Small intestine (tissue), 7 donors: Measurements from ENCODE around the gene STAMBPL1. TPM values are rescaled to one million over a fixed set of nuclear protein-coding genes. Genes with fewer than 3 reads are reported as not detected.

Experiments
- DNase-seq, 2 donors: peaks; one replicate each; pipeline versions ENCODE4 v3.0.0 to v3.0.0-alpha.2; 2013
- FAIRE-seq: peaks from 2 replicates; lab custom pipeline; 2012; peaks lifted over from hg19 to GRCh38; lab: Jason Lieb, UNC
- H3K27ac ChIP-seq, 3 donors: one replicate each; pipeline ENCODE4 v1.5.1; 2013; ENCODE audit warnings: low read length in 2 of 3, mild to moderate bottlenecking in 2 of 3, control low read depth in 1 of 3, inconsistent platforms in 1 of 3, low read depth in 1 of 3, moderate library complexity in 1 of 3
- H3K27me3 ChIP-seq, 3 donors: one replicate each; pipeline ENCODE4 v1.6.1; 2013; ENCODE audit warnings: low read length in 3 of 3, inconsistent platforms in 1 of 3; ENCODE audit not compliant: control insufficient read depth in 3 of 3, insufficient read depth in 3 of 3
- H3K36me3 ChIP-seq, 3 donors: one replicate each; pipeline ENCODE4 v1.6.1; 2013; ENCODE audit warnings: low read length in 3 of 3, inconsistent platforms in 1 of 3, low read depth in 1 of 3, mild to moderate bottlenecking in 1 of 3, moderate library complexity in 1 of 3; ENCODE audit not compliant: control insufficient read depth in 3 of 3, insufficient read depth in 2 of 3
- H3K4me1 ChIP-seq, 3 donors: one replicate each; pipeline ENCODE4 v1.6.1; 2013; ENCODE audit warnings: low read length in 2 of 3, inconsistent platforms in 1 of 3, low read depth in 1 of 3, mild to moderate bottlenecking in 1 of 3, moderate library complexity in 1 of 3; ENCODE audit not compliant: control insufficient read depth in 3 of 3, insufficient read depth in 2 of 3
- H3K4me3 ChIP-seq, 3 donors: one replicate each; pipeline ENCODE4 v1.5.1; 2013; ENCODE audit warnings: low read length in 3 of 3, control low read depth in 1 of 3, inconsistent platforms in 1 of 3, low read depth in 1 of 3, mild to moderate bottlenecking in 1 of 3, moderate library complexity in 1 of 3
- H3K9me3 ChIP-seq, 2 donors: one replicate each; pipeline ENCODE4 v1.6.1; 2013; ENCODE audit warnings: low read depth in 1 of 2, low read length in 1 of 2; ENCODE audit not compliant: control insufficient read depth in 2 of 2, insufficient read depth in 1 of 2
- WGBS, 3 donors: extraction: QIAGEN DNeasy Blood & Tissue Kit; methylation state at CpG; one replicate each; pipeline ENCODE4 v1.1.7; 2013; 5-methylcytosine and 5-hydroxymethylcytosine counted together
- polyA plus RNA-seq, 4 donors: library from polyadenylated mRNA; stranded (reverse) in 3 of 4; unstranded in 1 of 4; fragments of 200-250 nt in 3 of 4; fragments of 120-200 nt in 1 of 4; gene quantifications; one replicate each; pipeline versions ENCODE4 v1.2.1 to v1.2.3, GENCODE V29; 2013
- donor health status: healthy with polysubstance abuse.
- donor health status: control.
- donor health status: control.
- donor health status: Bipolar disorder and iron deficiency.
- donor health status: healthy.

Gene STAMBPL1
- polyA plus RNA-seq, 4 donors: 2.9 to 27.7 (median 9.4) TPM

DNA sequence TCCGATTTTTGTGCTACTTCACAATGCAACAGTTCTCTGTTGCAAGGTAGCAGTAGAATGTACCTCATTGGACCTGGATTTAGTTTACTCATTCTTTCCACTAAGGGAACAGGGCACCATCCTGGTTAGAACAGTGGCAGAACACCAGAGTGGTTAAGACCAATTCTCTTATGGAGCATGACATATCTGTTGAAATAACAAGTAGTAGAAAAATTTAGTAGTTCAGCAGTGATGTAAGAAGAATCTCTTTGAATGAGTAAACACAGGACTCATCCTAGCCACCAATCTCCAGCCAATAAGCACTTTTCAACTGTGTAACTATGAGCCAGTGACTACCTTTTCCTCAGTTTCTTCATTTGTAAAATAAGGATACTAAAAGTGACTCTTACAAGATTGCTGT lies 30.8 kb upstream of the STAMBPL1 start:
- H3K36me3 ChIP-seq: no peaks in the 10 kb centered on the region
- 60 to 91% (median 82%) methylated on average over 1 of the region's 1 CpG for WGBS, 3 donors
- FAIRE-seq (no peak), DNase-seq (no peak)
- H3K9me3 ChIP-seq: peaks cover 0 to 4% of the 10 kb centered on the region in 2 donors
- no peak overlapping the region for H3K4me3 ChIP-seq
- H3K4me1 ChIP-seq: peaks cover 0 to 8% (median 3%) of the 10 kb centered on the region in 3 donors
- no peak overlapping the region for H3K27ac ChIP-seq
- H3K27me3 ChIP-seq: no peaks in the 10 kb centered on the region

DNA sequence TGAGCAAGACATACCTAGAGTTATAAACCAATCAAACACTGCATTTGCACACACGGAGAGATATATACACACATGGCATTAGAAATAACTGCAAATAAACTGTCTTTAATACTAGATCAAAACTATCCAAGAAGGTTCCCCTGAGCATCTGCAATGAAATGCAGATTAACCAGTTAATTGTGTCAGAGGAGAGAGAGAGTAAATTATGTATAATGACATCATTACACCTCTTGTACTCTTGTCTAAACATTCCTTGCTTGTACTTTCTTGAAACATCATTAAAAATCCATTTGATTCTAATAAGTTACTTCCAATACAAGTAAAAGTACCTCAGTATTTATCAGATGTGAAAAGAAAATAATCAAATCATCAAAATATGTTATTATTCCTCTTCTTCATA lies 29.3 kb upstream of the STAMBPL1 start:
- 10 to 55% (median 33%) methylated on average over 1 of the region's 1 CpG for WGBS, 3 donors
- FAIRE-seq: no peak
- H3K27ac ChIP-seq: peak overlapping the region in 1 of 3 donors; percentile 77
- H3K4me1 ChIP-seq: peaks cover 0 to 8% (median 7%) of the 10 kb centered on the region in 3 donors
- H3K36me3 ChIP-seq: no peaks in the 10 kb centered on the region
- no peaks in the 10 kb centered on the region for H3K27me3 ChIP-seq
- DNase-seq: no peak
- peaks cover 0 to 4% of the 10 kb centered on the region in 2 donors for H3K9me3 ChIP-seq
- H3K4me3 ChIP-seq: peak overlapping the region in 1 of 3 donors; percentile 26

GRCh38 chr10:88851706-88852105 lies 28.3 kb upstream of the STAMBPL1 start, which contains the start of gene ANKRD22:
Gene ANKRD22, minus strand, starts transcription at chr10:88851844. Its CDS starts 237 bp downstream, at chr10:88851607.
- peak; percentile 93 to 96 for DNase-seq
- Histone ChIP-seq H3K36me3 (no peaks in the 10 kb centered on the region), H3K4me1 (peaks cover 0 to 8% (median 7%) of the 10 kb centered on the region in 3 donors), H3K9me3 (no peaks in the 10 kb centered on the region), H3K27ac (peak within 1 kb of the TSS; percentile 56 to 77 (median 57)), H3K27me3 (no peaks in the 10 kb centered on the region), H3K4me3 (no peak within 1 kb of the TSS)
- no peak for FAIRE-seq
- 12 to 51% (median 21%) methylated on average over 5 of the region's 5 CpGs for WGBS, 3 donors

DNA sequence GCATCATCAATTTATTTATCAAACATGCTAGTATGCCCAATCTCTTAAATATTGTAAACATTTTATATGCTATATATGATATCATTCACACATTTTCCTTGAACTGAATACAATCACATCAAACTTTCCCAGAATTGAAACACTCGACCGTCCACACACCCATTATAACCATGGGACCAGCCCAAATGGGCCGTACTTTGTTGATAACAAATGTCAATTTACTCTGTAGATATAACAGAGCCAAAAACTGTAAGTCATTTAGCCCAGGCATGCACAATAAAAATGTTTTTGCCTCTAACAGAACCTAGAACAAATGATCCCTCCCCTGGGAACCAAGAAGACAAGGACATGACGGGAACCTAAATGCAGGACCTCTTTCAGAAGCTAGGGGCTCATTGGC lies 27.7 kb upstream of the STAMBPL1 start:
- WGBS, 3 donors: 32 to 61% (median 52%) methylated on average over 4 of the region's 4 CpGs
- H3K27me3 ChIP-seq: no peaks in the 10 kb centered on the region
- no peak for DNase-seq
- no peak overlapping the region for H3K4me3 ChIP-seq
- peak overlapping the region in 1 of 3 donors; percentile 77 for H3K27ac ChIP-seq
- no peaks in the 10 kb centered on the region for H3K36me3 ChIP-seq
- FAIRE-seq: no peak
- peaks cover 0 to 8% (median 7%) of the 10 kb centered on the region in 3 donors for H3K4me1 ChIP-seq
- H3K9me3 ChIP-seq: no peaks in the 10 kb centered on the region

- no peak overlapping the region for H3K27ac ChIP-seq
- no peak for FAIRE-seq
- no peaks in the 10 kb centered on the region for H3K36me3 ChIP-seq
- WGBS, 3 donors: 61 to 73% (median 70%) methylated on average over 4 of the region's 4 CpGs
- no peak overlapping the region for H3K4me3 ChIP-seq
- H3K4me1 ChIP-seq: peaks cover 0 to 16% (median 6%) of the 10 kb centered on the region in 3 donors
- no peaks in the 10 kb centered on the region for H3K27me3 ChIP-seq
- no peaks in the 10 kb centered on the region for H3K9me3 ChIP-seq
- DNase-seq: no peak
Measured at GRCh38 chr10:88853155-88853881, 26.7 kb upstream of the STAMBPL1 start.

DNA sequence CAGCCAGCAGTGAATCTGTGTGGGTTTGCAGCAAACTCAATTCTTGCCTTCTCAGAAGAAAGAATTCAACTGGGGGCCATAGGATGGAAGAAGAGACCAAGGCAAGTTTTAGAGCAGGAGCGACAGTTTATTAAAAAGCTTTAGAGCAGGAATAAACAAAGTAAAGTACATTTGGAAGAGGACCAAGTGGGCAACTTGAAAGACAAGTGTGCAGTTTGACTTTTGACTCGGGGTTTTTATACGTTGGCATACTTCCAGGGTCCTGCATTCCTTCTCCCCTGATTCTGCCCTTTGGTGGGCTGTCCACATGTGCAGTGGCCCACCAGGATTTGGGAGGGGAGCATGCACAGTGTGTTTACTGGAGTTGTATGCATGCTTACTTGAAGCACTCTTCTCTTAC lies 25.4 kb upstream of the STAMBPL1 start:
- Histone ChIP-seq H3K27me3 (no peaks in the 10 kb centered on the region), H3K9me3 (no peaks in the 10 kb centered on the region), H3K27ac (no peak overlapping the region), H3K4me1 (peaks cover 0 to 21% (median 3%) of the 10 kb centered on the region in 3 donors), H3K36me3 (no peaks in the 10 kb centered on the region), H3K4me3 (no peak overlapping the region)
- 10 to 38% (median 33%) methylated on average over 3 of the region's 3 CpGs for WGBS, 3 donors
- DNase-seq (no peak), FAIRE-seq (no peak)

DNA sequence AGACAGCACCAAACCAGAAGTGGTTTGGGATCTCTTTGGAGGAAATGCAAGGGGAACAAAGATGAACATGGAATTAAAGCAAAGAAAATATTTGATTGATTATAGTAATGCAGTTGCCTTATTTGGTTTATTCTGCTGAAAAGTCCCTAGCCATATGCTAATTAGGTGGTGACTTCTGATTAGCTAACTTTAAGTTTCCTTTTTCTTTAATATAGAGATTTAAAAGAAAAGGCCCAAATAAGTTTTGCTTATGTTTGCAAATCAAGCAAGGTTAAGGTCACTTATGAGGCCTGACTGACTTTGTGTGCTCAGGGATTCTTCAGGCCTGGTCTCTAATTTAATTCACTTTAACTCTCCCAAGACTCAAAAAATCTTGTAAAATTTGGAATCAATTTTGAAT lies 22.2 kb upstream of the STAMBPL1 start:
- H3K36me3 ChIP-seq: no peaks in the 10 kb centered on the region
- H3K27ac ChIP-seq: peak overlapping the region in 1 of 3 donors; percentile 73
- FAIRE-seq: no peak
- H3K9me3 ChIP-seq: no peaks in the 10 kb centered on the region
- no peak overlapping the region for H3K4me3 ChIP-seq
- H3K4me1 ChIP-seq: peaks cover 0 to 12% (median 3%) of the 10 kb centered on the region in 3 donors
- DNase-seq: no peak
- H3K27me3 ChIP-seq: no peaks in the 10 kb centered on the region

GRCh38 chr10:88858491-88858890 lies 21.6 kb upstream of the STAMBPL1 start:
- DNase-seq: peak; percentile 42 to 82
- WGBS, 3 donors: 12 to 50% (median 15%) methylated on average over 2 of the region's 2 CpGs
- H3K9me3 ChIP-seq: no peaks in the 10 kb centered on the region
- no peaks in the 10 kb centered on the region for H3K36me3 ChIP-seq
- H3K4me3 ChIP-seq: no peak overlapping the region
- FAIRE-seq: no peak
- H3K4me1 ChIP-seq: peaks cover 0 to 12% (median 3%) of the 10 kb centered on the region in 3 donors
- H3K27me3 ChIP-seq: no peaks in the 10 kb centered on the region
- H3K27ac ChIP-seq: peak overlapping the region in 1 of 3 donors; percentile 73
